ENCODE results near the gene GDI2.

DNA sequence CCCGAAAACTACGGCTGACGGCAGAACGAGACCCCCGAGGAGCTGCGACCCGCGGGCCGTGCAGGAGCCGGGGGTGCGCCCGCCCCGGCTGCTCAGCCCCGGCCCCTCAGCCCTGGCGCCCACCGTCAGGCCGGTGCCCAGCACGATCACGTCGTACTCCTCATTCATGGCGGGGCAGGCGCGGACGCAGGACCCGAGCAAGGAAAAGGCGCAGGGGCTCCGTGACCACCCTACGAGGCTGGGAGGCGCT is 218 bp downstream of the GDI2 start:
- TF ChIP-seq POLR2AphosphoS5 (IDR thresholded peaks at IDR 0.05; ENCODE audit: borderline replicate concordance, low read depth, low read length) (no peak), EZH2 (IDR thresholded peaks at IDR 0.05) (no peak), FOXP2 (optimal IDR thresholded peaks at IDR 0.05; ENCODE audit: control extremely low read depth, extremely low read length, insufficient read depth) (no peak)

All from SK-N-MC (cell line).